GM18499 (cell line): ENCODE measurements around the gene ATG7.
"Not testable (repeated sequence)": the region's sequence is repeated elsewhere in the genome, so short reads cannot be mapped to it uniquely, and the experiment has no call there.

Source experiments
- ATAC-seq: cut with Tn5 transposase; IDR thresholded peaks from one replicate; pipeline ENCODE4 v1.9.1; 2021; ENCODE audit warnings: moderate number of reproducible peaks; ENCODE audit not compliant: insufficient read depth, unreplicated experiment

ATG7 gene

GRCh38 chr3:11595024-11595423 lies 322.8 kb downstream of the ATG7 start:
- not testable (repeated sequence) for ATAC-seq

- ATAC-seq = no peak
Measured at GRCh38 chr3:11596387-11596786, 324.2 kb downstream of the ATG7 start.

GRCh38 chr3:11600501-11601282 lies 328.5 kb downstream of the ATG7 start:
- no peak for ATAC-seq

GRCh38 chr3:11601446-11602238 lies 329.4 kb downstream of the ATG7 start:
- ATAC-seq = peak; percentile 85

- no peak for ATAC-seq
Measured at GRCh38 chr3:11602239-11602840, 330.1 kb downstream of the ATG7 start.

GRCh38 chr3:11602886-11603527 lies 330.8 kb downstream of the ATG7 start:
- ATAC-seq = no peak

GRCh38 chr3:11603628-11604027 lies 331.4 kb downstream of the ATG7 start:
- no peak for ATAC-seq

- ATAC-seq = no peak
Measured at GRCh38 chr3:11604139-11604892, 332.1 kb downstream of the ATG7 start.

GRCh38 chr3:11605398-11605797 lies 333.2 kb downstream of the ATG7 start:
- ATAC-seq = no peak

GRCh38 chr3:11606090-11606784 lies 334.0 kb downstream of the ATG7 start:
- ATAC-seq = no peak

GRCh38 chr3:11606865-11607440 lies 334.8 kb downstream of the ATG7 start:
- ATAC-seq = no peak
